MM.1S (cell line): Measurements from ENCODE around the gene NBPF4.

ENCODE experiments used
- CTCF ChIP-seq: fragments of 300-600 bp; sonication (generic); IDR thresholded peaks from 2 replicates; pipeline ENCODE4 v1.5.1; 2016; ENCODE audit warnings: antibody characterized with exemption, low read length, mixed read lengths
- EZH2 ChIP-seq: fragments of 300-600 bp; sonication (generic); optimal IDR thresholded peaks from 2 replicates; pipeline ENCODE3; 2017; ENCODE audit warnings: low read depth, mild to moderate bottlenecking, antibody characterized with exemption, low read length, mixed read lengths
- EZH2phosphoT487 ChIP-seq: fragments of 300-600 bp; sonication (generic); IDR thresholded peaks from 2 replicates; pipeline ENCODE4 v1.6.1; 2018; ENCODE audit warnings: antibody characterized with exemption, low read length

GRCh38 chr1:108200687-108201051, 43.2 kb downstream of the NBPF4 start:
- no peak for TF ChIP-seq EZH2
- TF ChIP-seq CTCF = peak; percentile 36
- TF ChIP-seq EZH2phosphoT487 = no peak
